Mesenchymal stem cell (in vitro differentiated cells and primary cell): ENCODE results near the gene PLA2G3.

ENCODE experiments used
- DNase-seq: peaks from one replicate; pipeline ENCODE4 v3.0.0-alpha.2; 2013
- H2AFZ ChIP-seq: one replicate; pipeline ENCODE4 v1.6.1; 2013; ENCODE audit warnings: low read depth, mild to moderate bottlenecking, control low read depth, inconsistent platforms, low read length, moderate library complexity
- H2AK5ac ChIP-seq: 2 replicates; pipeline ENCODE4 v1.6.1; 2013; ENCODE audit warnings: low read length, moderate library complexity, mild to moderate bottlenecking, inconsistent platforms; ENCODE audit not compliant: severe bottlenecking
- H2BK120ac ChIP-seq: one replicate; pipeline ENCODE4 v1.6.1; 2013; ENCODE audit warnings: low read depth, mild to moderate bottlenecking, inconsistent platforms, low read length, moderate library complexity
- H2BK12ac ChIP-seq, 2 experiments: one replicate each; pipeline ENCODE4 v1.6.1; 2013; ENCODE audit warnings: inconsistent platforms in 2 of 2, low read length in 2 of 2, mild to moderate bottlenecking in 2 of 2, moderate library complexity in 2 of 2, control low read depth in 1 of 2
- H2BK15ac ChIP-seq: one replicate; pipeline ENCODE4 v1.6.1; 2013; ENCODE audit warnings: mild to moderate bottlenecking, low read depth, inconsistent platforms; ENCODE audit not compliant: poor library complexity, severe bottlenecking
- H2BK5ac ChIP-seq: 2 replicates; pipeline ENCODE4 v1.6.1; 2013; ENCODE audit warnings: low read depth, mild to moderate bottlenecking, low read length, control low read depth, inconsistent platforms; ENCODE audit not compliant: poor library complexity, severe bottlenecking
- H3K14ac ChIP-seq, 2 experiments: one replicate each; pipeline ENCODE4 v1.6.1; 2013; ENCODE audit warnings: inconsistent platforms in 2 of 2, low read length in 2 of 2, control low read depth in 1 of 2, mild to moderate bottlenecking in 1 of 2, moderate library complexity in 1 of 2
- H3K18ac ChIP-seq, 2 experiments: one replicate each; pipeline ENCODE4 v1.6.1; 2013; ENCODE audit warnings: inconsistent platforms in 2 of 2, low read length in 2 of 2, control low read depth in 1 of 2, low read depth in 1 of 2, mild to moderate bottlenecking in 1 of 2
- H3K23ac ChIP-seq, 2 experiments: one replicate each; pipeline ENCODE4 v1.6.1; 2013; ENCODE audit warnings: inconsistent platforms in 2 of 2, low read length in 2 of 2, mild to moderate bottlenecking in 2 of 2, moderate library complexity in 2 of 2, control low read depth in 1 of 2
- H3K27ac ChIP-seq: 2 replicates; pipeline ENCODE4 v1.5.1; 2013; ENCODE audit warnings: mild to moderate bottlenecking, moderate library complexity, low read length, control low read depth, inconsistent platforms; ENCODE audit not compliant: poor library complexity, severe bottlenecking
- H3K27me3 ChIP-seq, 2 experiments: 2 replicates each; pipeline versions ENCODE4 v1.6.1 to v1.7.0; 2013; ENCODE audit warnings: low read length in 2 of 2, mild to moderate bottlenecking in 2 of 2, moderate library complexity in 2 of 2, control low read depth in 1 of 2, inconsistent platforms in 1 of 2; ENCODE audit not compliant: control insufficient read depth in 1 of 2, insufficient read depth in 1 of 2
- H3K36me3 ChIP-seq, 2 experiments: 2 replicates each; pipeline versions ENCODE4 v1.6.1 to v1.7.0; 2013; ENCODE audit warnings: low read length in 2 of 2, control low read depth in 1 of 2, inconsistent platforms in 1 of 2, low read depth in 1 of 2, mild to moderate bottlenecking in 1 of 2; ENCODE audit not compliant: insufficient read depth in 2 of 2, control insufficient read depth in 1 of 2
- H3K4ac ChIP-seq, 2 experiments: one replicate each; pipeline ENCODE4 v1.6.1; 2013; ENCODE audit warnings: inconsistent platforms in 2 of 2, low read length in 2 of 2, mild to moderate bottlenecking in 2 of 2, moderate library complexity in 2 of 2, control low read depth in 1 of 2, low read depth in 1 of 2
- H3K4me1 ChIP-seq: 2 replicates; pipeline ENCODE4 v1.6.1; 2013; ENCODE audit warnings: low read depth, low read length, control low read depth; ENCODE audit not compliant: control insufficient read depth, insufficient read depth
- H3K4me2 ChIP-seq: 2 replicates; pipeline ENCODE4 v1.6.1; 2013; ENCODE audit warnings: low read length, mild to moderate bottlenecking, inconsistent platforms; ENCODE audit not compliant: poor library complexity, severe bottlenecking
- H3K4me3 ChIP-seq, 2 experiments: 2 replicates each; pipeline versions ENCODE4 v1.5.1 to v1.7.0; 2013; ENCODE audit warnings: low read length in 2 of 2, mild to moderate bottlenecking in 2 of 2, control low read depth in 1 of 2, low read depth in 1 of 2; ENCODE audit not compliant: insufficient read depth in 1 of 2
- H3K79me1 ChIP-seq: replicated peaks from 2 replicates; pipeline ENCODE4 v1.6.1; 2013; ENCODE audit warnings: mild to moderate bottlenecking, control low read depth, low read length, inconsistent platforms; ENCODE audit not compliant: poor library complexity, severe bottlenecking
- H3K9ac ChIP-seq: 2 replicates; pipeline ENCODE4 v1.7.0; 2013; ENCODE audit warnings: mild to moderate bottlenecking, low read length, moderate library complexity
- H3K9me3 ChIP-seq: 2 replicates; pipeline ENCODE4 v1.7.0; 2013; ENCODE audit warnings: mild to moderate bottlenecking, low read length; ENCODE audit not compliant: control insufficient read depth
- H4K8ac ChIP-seq: one replicate; pipeline ENCODE4 v1.6.1; 2013; ENCODE audit warnings: inconsistent platforms, mild to moderate bottlenecking, low read length, moderate library complexity
- H4K91ac ChIP-seq: one replicate; pipeline ENCODE4 v1.6.1; 2013; ENCODE audit warnings: mild to moderate bottlenecking, low read length, inconsistent platforms
- WGBS: methylation state at CpG from one replicate; pipeline ENCODE4 v1.1.7; 2013; ENCODE audit warnings: mixed read lengths; 5-methylcytosine and 5-hydroxymethylcytosine counted together

Gene PLA2G3

GRCh38 chr22:31107894-31108218 is 32.5 kb downstream of the PLA2G3 start:
- Histone ChIP-seq H2BK5ac (no peak overlapping the region), H2BK15ac (no peak overlapping the region), H4K91ac (no peak overlapping the region), H3K4me3 (peak overlapping the region in 1 of 2 experiments; percentile 76), H3K9ac (peak overlapping the region; percentile 87), H3K4me2 (peak overlapping the region; percentile 36), H3K4ac (no peak overlapping the region), H3K79me1 (no peaks in the 10 kb centered on the region), H2AK5ac (no peak overlapping the region), H3K4me1 (peaks cover 17% of the 10 kb centered on the region), H2AFZ (peak overlapping the region; percentile 57), H3K18ac (peak overlapping the region in 1 of 2 experiments; percentile 68), H3K23ac (no peak overlapping the region), H3K14ac (no peak overlapping the region), H2BK120ac (no peak overlapping the region), H3K36me3 (peaks cover 29 to 30% of the 10 kb centered on the region in 2 experiments), H4K8ac (no peak overlapping the region), H3K27ac (peak overlapping the region; percentile 36), H3K9me3 (no peaks in the 10 kb centered on the region), H3K27me3 (no peaks in the 10 kb centered on the region), H2BK12ac (peak overlapping the region in 1 of 2 experiments; percentile 21)
- WGBS, result 4% methylated on average over 4 of the region's 5 CpGs
- DNase-seq, result no peak

- Histone ChIP-seq H4K91ac (peak within 1 kb of the TSS; percentile 96), H2BK5ac (peak within 1 kb of the TSS; percentile 49), H3K36me3 (peaks cover 30 to 35% of the 10 kb centered on the region in 2 experiments), H3K4me1 (peaks cover 22% of the 10 kb centered on the region), H2BK15ac (peak within 1 kb of the TSS; percentile 90), H3K79me1 (no peaks in the 10 kb centered on the region), H2AFZ (peak within 1 kb of the TSS; percentile 84), H4K8ac (peak within 1 kb of the TSS; percentile 80), H3K27me3 (no peaks in the 10 kb centered on the region), H3K4me3 (peak within 1 kb of the TSS; percentile 77 to 95), H3K23ac (peak within 1 kb of the TSS in 1 of 2 experiments; percentile 84), H2BK120ac (peak within 1 kb of the TSS; percentile 64), H2BK12ac (peak within 1 kb of the TSS; percentile 53 to 88), H3K9me3 (no peaks in the 10 kb centered on the region), H3K9ac (peak within 1 kb of the TSS; percentile 100), H3K14ac (peak within 1 kb of the TSS in 1 of 2 experiments; percentile 99), H3K18ac (peak within 1 kb of the TSS; percentile 96), H3K4me2 (peak within 1 kb of the TSS; percentile 75), H3K27ac (peak within 1 kb of the TSS; percentile 88), H2AK5ac (peak within 1 kb of the TSS; percentile 73), H3K4ac (peak within 1 kb of the TSS; percentile 93 to 94)
- 2% methylated on average over 48 of the region's 67 CpGs for WGBS
- DNase-seq, result peak; percentile 99
These were observed 33.0 kb downstream of the PLA2G3 start, which contains the start of gene SELENOM for GRCh38 chr22:31107178-31107893. Gene SELENOM, minus strand, starts transcription at chr22:31107568. Its CDS starts 63 bp downstream, at chr22:31107505.

GRCh38 chr22:31106731-31107177 is 33.6 kb downstream of the PLA2G3 start:
- 39% methylated on average over 14 of the region's 14 CpGs for WGBS
- no peaks in the 10 kb centered on the region for H3K79me1 ChIP-seq
- peak overlapping the region; percentile 64 for H2BK120ac ChIP-seq
- H3K4me1 ChIP-seq, result peaks cover 27% of the 10 kb centered on the region
- peak overlapping the region; percentile 100 for H3K9ac ChIP-seq
- H4K91ac ChIP-seq, result peak overlapping the region; percentile 96
- peak overlapping the region; percentile 75 for H3K4me2 ChIP-seq
- peak overlapping the region; percentile 84 for H2AFZ ChIP-seq
- H3K4me3 ChIP-seq, result peak overlapping the region; percentile 77 to 95
- peak overlapping the region; percentile 93 to 94 for H3K4ac ChIP-seq
- H3K36me3 ChIP-seq, result peaks cover 32 to 41% of the 10 kb centered on the region in 2 experiments
- H2BK12ac ChIP-seq, result peak overlapping the region; percentile 53 to 88
- H3K18ac ChIP-seq, result peak overlapping the region; percentile 96
- peak overlapping the region; percentile 88 for H3K27ac ChIP-seq
- peak overlapping the region; percentile 80 for H4K8ac ChIP-seq
- peak overlapping the region; percentile 49 for H2BK5ac ChIP-seq
- peak overlapping the region; percentile 73 for H2AK5ac ChIP-seq
- peak overlapping the region in 1 of 2 experiments; percentile 84 for H3K23ac ChIP-seq
- peak overlapping the region in 1 of 2 experiments; percentile 99 for H3K14ac ChIP-seq
- H3K27me3 ChIP-seq, result no peaks in the 10 kb centered on the region
- DNase-seq, result peak; percentile 80
- peak overlapping the region; percentile 90 for H2BK15ac ChIP-seq
- H3K9me3 ChIP-seq, result no peaks in the 10 kb centered on the region

- Histone ChIP-seq H3K14ac (peak overlapping the region in 1 of 2 experiments; percentile 19), H2BK120ac (no peak overlapping the region), H3K9me3 (no peaks in the 10 kb centered on the region), H3K4ac (peak overlapping the region in 1 of 2 experiments; percentile 1), H4K8ac (no peak overlapping the region), H3K79me1 (no peaks in the 10 kb centered on the region), H3K27ac (no peak overlapping the region), H3K9ac (peak overlapping the region; percentile 100), H3K27me3 (no peaks in the 10 kb centered on the region), H2AFZ (no peak overlapping the region), H2BK12ac (peak overlapping the region in 1 of 2 experiments; percentile 37), H3K4me1 (peaks cover 27% of the 10 kb centered on the region), H3K4me3 (peak overlapping the region; percentile 77 to 95), H3K18ac (no peak overlapping the region), H2BK15ac (no peak overlapping the region), H4K91ac (peak overlapping the region; percentile 5), H3K4me2 (peak overlapping the region; percentile 75), H2BK5ac (no peak overlapping the region), H3K23ac (peak overlapping the region in 1 of 2 experiments; percentile 46), H3K36me3 (peaks cover 36 to 44% of the 10 kb centered on the region in 2 experiments), H2AK5ac (peak overlapping the region; percentile 47)
- WGBS, result 100% methylated on average over 3 of the region's 4 CpGs
- DNase-seq, result peak; percentile 33
These were observed 34.2 kb downstream of the PLA2G3 start for GRCh38 chr22:31106001-31106571.
